ENCODE measurements around the gene NUDT19. TPM values are rescaled to one million over a fixed set of nuclear protein-coding genes. Genes with fewer than 3 reads are reported as not detected.
"Not testable (repeated sequence)": the region's sequence is repeated elsewhere in the genome, so short reads cannot be mapped to it uniquely, and the experiment has no call there.

Gene NUDT19
- total RNA-seq: 11.4 TPM

DNA sequence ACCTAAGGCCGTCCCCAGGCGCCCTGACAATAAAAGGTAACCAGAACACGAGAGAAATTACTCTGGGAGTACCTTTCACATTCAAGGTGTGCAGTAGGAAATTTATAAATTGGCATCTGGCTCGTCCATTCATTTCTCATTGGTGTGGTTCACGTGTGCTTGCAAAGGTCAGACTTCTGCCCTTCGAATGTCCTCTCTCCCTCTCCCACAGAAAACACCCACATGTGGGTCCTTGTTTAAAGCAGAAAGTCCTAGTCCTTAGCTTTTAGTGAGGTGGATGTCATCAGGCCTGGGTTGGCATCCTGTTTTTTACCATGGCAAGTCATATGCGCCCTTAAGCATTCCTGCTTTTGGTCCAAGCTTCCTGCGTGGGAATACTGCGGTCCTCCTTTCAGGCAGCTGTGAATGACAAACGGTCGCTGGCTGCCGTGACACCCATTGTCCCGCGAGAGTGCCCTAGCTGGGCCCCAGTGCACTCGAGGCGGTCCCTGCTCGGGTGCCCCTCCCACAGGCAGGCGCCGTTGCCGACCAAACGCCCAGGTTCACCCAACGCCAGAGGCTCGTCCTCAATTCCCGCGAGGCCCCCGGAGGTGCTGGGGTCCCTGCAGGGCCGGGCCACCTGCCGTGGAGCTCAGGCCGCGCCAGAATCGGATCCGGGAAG, at the start of gene NUDT19:
NUDT19 (plus strand) TSS at position 531 of the 661 bp plus-strand sequence. CDS start 140 bp downstream, outside the sequence.
- DNase-seq: peak; percentile 87

DNA sequence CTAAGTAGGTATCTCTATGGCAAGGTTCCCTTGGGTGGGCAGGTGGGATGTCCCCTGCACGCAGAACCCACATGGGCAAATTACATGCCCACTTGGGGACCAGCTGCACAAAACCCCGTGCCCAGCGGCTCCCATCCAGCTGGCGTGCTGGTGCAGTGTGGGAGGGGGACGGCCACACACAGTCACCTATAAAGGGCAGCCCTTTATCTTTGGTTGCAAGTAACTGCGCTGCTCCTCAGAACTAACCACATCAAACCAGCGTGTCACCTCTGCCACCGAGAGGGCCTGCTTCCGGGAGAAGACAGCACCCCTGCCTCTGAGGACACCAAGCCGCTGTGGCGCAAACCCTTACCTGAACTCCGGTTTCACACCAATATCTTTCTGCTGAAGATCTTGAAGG, 48.9 kb upstream of the NUDT19 start:
- no peak for DNase-seq

DNA sequence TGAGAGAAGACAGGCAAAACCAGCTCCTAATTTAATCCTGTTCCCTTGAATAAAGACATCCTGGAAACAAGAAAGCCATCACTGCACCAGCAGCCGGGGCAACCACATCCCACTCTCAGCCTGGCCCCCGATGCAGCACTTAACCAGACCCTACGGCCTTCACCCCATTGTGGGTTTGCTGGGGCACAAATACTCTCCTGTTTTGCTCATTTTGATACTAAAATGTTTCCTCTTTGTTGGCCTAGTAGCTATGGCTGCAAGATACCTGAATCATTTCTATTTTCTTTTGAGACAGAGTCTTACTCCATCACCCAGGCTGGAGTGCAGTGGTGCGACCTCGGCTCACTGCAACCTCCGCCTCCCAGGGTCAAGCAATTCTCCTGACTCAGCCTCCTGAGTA, 45.1 kb upstream of the NUDT19 start:
- DNase-seq: no peak

DNA sequence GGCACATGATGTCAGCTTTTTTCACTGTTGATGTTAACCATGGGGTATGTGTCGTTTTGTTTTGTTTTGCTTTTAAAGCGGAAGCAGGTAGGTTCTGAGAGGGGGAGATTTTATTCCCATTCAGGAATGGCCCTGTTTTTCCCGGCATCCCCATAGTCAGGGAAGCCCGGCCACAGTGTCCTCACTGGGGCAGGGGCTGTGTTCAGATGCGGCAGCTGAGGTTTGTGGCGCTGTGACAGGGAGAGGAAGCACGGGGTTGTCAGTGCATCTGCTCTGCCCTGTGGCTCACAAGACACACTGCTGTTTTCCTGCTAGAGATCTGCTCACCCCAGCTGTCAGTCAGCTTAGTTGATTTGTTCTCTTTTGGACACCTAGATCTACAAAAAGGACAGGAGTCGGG, 44.3 kb upstream of the NUDT19 start:
- no peak for DNase-seq

DNA sequence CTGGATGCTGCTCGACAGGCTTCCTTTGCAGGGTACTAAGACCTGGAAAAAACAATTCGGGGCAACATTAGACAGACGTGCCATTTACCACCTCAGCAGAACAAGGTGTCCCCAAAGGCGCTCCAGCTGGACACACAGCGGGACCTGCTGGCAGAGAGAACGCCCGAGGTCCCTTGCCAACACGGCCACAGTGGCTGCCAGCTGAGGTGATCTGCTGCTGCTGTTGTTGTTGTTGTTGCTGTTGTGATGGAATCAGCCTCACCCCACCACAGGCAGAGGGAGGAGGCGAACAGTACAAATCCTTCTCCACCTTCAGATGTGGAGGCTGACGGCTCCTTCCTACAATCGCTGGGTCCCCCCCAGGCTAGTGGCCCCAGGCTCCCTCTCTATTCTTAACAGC, 41.9 kb upstream of the NUDT19 start:
- no peak for DNase-seq

DNA sequence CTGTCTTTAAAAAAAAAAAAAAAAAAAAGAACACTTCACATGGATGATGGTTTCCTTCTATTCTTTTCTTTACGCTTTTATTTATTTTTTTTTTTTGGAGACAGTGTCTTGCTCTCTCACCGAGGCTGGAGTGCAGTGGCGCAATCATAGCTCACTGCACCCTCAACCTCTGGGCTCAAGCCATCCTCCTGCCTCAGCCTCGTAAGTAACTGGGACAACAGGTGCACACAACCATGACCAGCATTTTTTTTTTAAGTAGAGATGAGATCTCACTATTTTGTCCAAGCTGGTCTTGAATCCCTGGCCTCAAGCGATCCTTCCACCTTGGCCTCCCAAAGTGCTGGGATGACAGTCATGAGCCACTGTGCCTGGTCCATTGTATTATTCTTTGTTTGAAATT, 41.0 kb upstream of the NUDT19 start:
- no peak for DNase-seq

DNA sequence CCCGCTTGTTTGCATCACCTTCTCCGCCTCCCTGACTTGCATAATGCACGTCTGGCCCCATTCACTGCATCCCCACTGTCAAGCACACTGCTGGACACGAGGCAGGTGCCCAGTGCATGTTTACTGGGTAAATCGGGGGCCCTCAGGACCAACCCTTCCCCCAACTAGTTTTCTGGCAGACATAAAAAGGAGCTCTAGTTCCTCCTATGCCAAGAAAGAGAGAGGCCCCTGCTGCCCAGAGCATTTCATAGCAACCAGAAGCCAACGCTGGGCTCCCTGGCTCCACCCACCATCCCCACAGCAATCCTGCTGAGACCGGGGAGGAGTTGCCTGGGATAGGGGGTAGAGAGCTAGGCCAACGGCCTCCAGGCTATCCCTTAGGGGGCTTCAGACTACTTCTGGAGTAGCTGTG, 39.9 kb upstream of the NUDT19 start:
- peak; percentile 64 for DNase-seq

DNA sequence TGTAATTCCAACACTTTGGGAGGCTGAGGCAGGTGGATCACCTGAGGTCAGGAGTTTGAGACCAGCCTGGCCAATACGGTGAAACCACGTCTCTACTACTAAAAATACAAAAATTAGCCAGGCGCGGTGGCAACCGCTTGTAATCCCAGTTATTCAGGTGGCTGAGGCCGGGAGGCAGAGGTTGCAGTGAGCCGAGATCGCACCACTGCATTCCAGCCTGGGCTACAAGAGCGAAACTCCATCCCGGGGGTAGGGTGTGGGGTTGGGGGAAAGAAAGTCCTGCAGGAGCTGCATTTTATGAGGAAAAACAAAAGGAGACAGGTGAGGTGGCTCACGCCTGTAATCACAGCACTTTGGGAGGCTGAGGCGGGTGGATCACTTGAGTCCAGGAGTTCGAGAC, 39.3 kb upstream of the NUDT19 start:
- not testable (repeated sequence) for DNase-seq

DNA sequence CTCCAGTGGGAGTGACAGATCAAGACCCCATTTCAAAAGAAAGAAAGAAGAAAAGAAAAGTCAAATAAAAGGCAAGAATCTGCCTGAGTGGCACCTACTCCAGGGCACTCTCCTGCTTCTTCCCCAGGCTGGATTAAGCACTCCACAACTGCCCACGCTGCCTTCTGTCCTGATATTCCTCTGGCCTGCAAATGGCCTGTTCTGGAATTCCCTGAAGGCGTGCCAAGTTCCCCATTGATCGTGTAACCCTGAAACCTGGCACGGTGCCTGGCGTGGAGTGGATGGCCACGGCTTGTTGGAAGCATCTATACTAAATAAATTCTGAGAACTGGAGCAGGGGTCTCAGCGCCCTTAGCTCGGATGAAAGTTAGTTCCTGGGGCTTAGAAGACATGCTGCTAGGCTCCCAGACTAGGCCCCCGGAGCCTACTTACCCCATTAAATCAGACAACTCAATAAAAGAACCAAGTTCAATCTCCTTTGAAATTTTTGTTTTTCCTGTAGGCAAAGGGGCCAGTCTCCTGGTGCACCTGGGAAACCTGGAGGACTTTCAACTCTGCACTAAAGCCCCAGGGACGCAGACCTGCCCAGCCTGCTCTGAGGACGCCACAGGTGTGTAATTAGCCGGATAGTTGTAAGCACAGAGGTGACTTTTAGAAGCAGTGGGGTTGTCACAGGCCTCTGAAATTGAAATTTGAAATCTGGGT, 38.6 kb upstream of the NUDT19 start:
- DNase-seq: peak; percentile 66

DNA sequence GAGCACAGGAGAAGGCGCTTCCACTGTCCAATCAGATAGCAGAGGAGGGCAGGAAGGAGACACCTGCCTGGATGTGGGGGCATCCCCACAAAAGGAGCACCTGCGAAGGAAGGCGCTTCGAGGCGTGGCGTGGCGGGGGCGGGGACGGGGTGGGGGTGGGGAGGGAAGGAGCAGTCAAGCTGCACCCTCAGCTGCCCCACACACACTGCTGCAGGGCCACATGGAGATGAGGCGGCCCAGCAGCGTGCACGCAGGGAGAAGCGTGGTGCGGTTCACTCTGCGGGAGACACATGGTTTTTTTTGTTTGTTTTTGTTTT, 38.1 kb upstream of the NUDT19 start:
- DNase-seq: no peak

DNA sequence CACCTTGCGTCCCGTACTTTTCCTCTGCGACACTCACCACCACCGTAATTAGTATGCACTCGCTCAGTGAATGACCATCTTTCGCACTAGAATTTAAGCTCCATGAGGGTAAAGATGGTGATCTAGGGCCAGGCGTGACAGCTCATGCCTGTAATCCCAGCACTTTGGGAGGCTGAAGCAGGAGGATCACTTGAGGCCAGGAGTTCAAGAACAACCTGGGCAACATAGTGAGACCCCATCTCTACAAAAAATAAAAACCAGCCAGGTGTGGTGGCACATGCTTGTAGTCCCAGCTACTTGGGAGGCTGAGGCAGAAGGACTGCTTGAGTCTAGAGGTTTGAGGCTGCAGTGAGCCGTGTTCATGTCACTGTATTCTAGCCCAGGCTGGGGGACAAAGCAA, 35.2 kb upstream of the NUDT19 start:
- DNase-seq: not testable (repeated sequence)

DNA sequence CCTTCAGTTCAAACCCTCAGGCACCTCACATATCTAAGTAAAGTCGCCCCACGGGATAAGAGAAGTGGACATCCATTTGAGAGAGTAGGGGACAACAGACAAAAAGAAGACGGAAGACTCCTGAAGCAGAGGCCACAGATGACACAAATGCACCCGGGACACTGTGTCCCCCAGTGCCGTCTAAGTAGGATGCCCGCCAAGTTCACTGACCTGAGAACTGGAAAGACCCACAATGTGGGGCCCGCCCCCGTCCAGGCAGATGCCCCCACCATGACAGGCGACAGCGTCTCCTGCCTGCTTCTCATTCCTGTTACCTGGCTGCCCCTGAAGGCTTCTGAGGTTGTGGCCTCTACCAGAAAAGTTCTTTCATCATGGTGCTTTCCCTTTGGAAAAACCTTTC, 33.5 kb upstream of the NUDT19 start:
- no peak for DNase-seq

DNA sequence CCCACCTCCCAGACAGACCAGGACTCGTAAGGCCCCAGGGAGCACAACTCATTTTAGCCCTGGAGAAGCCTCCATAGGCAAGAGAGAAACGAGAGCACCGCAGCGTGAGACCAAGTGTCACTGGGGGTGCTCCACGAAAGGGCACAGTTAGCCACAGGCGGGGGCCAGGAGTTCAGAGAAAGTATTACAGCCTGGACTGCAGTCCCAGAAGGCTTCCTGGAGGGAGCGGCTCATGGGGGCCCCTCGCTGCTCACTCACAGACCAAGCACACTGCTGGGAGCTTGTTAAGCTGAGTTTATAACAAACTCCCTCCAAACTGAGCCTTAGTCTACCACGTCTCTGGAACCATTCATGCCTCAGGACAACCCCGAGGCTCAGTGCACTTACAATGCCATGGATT, 33.1 kb upstream of the NUDT19 start:
- no peak for DNase-seq

DNA sequence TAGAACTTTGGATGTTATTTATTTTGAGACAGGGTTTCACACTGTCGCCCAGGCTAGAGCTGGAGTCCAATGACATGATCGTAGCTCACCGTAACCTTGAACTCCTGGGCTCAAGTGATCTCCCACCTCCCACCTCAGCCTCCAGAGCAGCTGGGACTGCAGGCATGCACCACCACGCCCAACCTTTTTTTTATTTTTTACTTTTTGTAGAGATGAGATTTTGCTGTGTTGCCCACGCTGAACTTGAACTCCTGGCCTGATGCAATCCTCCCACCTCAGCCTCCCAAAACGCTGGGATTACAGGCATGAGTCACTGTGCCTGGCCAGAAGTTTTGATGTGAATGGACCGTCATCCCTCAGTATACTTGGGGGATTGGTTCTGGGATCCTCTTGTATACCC, 30.3 kb upstream of the NUDT19 start:
- no peak for DNase-seq

DNA sequence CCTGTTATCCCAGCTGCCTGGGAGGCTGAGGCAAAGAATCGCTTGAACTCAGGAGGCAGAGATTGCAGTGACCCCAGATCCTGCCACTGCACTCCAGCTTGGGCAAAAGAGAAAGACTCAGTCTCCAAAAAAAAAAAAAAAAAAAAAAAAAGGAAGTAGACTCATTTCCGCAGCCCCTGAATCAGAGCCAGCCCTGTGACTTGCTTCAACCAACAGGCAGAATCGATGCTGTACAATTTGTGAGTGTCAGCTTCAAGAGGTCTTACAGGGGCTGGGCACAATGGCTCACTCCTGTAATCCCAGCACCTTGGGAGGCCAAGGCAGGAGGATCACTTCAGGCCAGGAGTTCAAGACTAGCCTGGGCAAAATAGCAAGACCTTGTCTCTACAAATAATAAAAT, 29.4 kb upstream of the NUDT19 start:
- DNase-seq: no peak

DNA sequence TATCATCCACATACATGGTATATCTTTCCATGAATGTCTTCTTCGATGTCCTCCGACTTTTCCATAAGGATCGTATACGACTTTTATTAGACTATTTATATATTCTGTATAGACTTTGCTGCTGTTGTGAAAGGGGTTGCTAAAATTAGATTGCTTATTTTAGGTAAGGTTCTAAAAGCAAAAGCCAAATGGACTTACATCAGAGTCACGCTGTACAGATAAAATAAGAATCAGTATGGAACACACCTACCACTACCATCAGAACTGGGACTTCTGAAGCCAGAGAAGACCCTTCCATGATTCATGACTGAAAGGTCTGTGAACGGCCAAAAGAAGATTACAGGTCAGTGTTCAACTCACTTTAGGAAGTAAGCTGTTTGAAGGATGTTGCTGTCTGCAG, 25.5 kb upstream of the NUDT19 start:
- no peak for DNase-seq

DNA sequence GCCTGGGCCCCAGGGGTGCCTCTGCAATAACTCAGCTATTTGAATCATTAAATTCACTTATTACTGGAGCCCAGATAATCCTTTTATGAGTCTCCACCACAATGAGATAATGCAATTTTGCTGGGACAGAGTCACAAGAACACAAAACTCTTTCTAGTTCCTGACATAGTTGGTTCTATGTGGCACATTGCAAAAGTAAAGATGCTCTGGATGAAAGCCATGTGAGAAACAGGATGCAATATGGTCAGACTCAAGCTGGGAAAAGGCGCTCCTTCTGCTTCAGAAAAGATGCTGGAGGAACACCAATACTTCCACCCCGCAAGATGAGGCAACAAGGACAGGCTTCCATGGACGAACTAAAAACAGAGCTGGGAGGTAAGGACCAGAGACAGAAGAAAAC, 22.3 kb upstream of the NUDT19 start:
- DNase-seq: no peak

DNA sequence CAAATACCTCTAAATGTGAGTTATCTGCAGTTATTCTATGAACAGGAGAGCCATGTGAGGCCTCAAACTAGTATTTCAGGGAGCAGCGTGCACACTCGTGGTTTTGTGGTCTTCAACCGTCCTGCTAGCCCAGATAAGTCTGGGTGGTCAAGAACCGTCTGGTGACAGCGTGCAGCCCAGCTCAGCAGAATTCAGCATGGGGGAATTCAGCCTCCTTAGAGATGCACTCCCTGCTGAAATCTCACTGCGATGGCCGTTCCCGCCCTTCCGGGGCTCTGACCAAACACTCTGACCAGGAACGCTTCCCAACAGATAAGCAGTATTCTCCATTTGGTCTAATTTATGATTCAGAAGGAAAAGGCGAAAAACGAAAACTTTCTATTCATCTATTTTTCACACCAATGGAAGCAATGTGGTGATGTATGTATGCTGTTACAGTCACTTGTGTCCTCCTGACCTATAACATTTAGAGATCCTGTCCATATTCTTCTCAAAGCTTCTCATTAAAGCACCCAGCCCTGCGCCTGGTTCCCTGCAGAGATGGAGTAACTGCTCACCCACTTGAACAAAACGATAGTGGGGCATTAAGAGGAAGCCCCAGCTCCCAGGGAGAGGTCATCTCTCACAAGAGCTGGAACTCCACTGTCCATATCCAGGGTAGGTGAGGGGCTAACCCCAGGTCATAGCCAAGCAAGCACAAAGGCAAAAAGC, 19.6 kb upstream of the NUDT19 start:
- DNase-seq: no peak

DNA sequence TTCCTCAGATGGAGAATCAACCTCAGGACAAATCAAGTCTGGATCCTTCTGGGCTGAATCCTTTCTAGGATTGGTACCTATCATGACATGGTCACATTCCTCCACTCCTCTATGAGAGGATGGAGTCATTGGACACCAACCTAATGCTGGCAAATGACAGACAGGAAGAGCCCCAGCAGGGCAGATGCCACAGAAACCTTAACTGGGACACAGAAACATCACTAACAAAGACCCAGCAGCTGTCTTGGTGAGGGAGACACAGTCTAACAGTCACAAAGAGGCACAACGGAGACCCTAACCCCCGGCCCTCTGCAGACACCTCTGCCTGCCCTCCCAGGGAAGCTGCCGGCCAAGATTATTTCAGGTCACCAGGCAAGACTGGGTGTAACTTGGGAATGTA, 18.8 kb upstream of the NUDT19 start:
- no peak for DNase-seq

DNA sequence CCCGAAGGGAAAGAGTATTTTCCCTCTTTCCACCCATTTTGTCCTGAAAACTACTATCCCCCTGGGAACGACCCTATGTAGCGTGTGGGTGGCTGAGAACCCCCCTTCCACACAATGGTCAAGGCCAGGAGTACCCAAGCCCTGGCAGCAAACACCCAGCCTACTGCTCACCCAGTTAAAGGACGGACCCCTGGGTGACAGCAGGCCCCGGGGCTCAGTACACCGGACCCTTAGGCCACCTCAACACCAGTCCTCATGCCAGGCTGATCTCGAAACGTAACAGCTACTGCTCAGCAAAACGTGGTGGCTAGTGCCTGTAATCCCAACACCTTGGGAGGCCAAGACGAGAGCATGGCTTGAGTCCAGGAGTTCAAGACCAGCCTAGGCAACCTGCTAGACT, 18.0 kb upstream of the NUDT19 start:
- no peak for DNase-seq

DNA sequence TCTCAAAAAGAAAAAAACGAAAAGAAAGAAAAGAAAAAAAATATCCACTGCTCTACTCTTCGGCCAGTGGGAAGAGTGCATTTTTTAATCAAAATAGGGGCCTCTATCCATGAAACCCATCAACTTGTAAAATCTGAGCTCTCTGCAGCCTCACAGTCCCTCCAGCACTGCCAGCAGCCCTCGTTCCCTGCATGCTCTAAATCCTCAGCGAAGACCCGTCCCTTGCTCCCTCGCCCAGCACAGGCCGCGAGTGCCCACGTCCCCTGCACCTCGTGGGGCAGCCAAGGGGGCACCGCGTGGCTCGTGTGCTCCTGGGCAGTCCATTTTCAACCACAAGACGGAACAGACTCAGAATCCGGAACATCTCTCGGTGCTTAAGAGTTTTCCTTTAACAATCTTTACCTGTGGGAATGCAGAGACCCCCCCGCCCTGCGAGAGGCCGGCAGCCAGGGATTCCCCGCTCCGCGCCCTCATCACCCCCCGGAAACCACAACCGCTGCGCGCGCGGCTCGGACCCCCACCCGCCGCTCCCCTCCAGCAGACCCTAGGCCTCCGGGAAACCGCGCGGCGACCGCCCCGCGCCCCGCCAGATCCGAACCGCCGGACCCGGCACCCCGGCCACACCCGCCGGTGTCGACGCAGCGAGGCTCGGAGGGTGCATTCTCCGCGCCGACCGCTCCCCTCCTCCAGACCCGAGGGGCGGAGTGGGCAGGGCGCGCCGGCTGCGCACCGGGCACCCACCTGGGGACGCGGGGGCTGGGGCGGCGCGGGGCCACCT, 17.3 kb upstream of the NUDT19 start:
- DNase-seq: no peak

DNA sequence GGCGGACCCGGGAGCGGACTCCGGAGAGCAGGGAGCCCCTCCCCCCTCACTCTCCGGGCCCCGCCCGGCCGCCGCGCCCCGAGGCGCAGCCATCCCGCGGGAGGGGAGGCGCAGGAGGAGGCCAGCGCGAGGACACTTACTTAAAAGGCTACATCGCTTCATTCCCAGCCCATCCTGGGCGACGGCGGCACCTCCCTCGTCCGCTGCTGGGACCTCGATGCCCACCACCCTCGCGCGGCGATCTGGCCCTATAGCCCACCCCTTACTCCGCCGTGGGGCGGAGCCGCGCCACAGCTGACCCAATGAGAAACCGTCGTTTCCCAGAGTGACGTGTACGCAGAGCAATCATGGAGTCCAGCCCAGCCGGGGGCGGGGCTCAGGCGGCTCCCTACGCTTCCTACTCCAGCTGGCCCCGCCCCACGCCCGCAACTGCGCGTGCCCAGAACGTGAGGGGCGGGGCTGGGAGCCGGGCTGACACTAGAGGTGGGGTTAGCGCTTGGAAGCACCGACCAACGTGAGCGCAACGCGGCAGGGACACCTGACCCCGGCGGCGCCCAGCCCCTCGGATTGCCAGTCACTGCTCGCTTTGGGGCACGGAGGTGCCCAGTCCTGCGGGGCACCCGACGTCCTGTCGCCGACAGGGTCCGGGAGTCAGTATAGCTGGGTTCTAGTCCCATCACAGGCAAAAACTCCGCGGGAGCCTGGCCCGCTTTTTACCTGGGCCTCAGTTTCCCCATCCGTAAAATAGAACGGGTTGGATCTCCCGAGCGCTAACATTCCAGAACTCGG, 16.5 kb upstream of the NUDT19 start, which contains the start of gene ANKRD27:
ANKRD27 (minus strand) TSS at position 250 of the 789 bp plus-strand sequence. CDS start 16,165 bp downstream, outside the sequence.
- peak; percentile 100 for DNase-seq
